HCT116 (cell line): ENCODE data around the gene KRTAP10-1. TPM values are rescaled to one million over a fixed set of nuclear protein-coding genes. Genes with fewer than 3 reads are reported as not detected.
A peak's percentile ranks its signal among the peaks of the same experiment; 100 is the strongest.

Experiments used
- ATAC-seq: fragments of 200-7000 bp; cut with Tn5 transposase; 2 replicates; pipeline ENCODE4 v1.9.1; 2020; ENCODE audit warnings: mild to moderate bottlenecking, moderate library complexity
- BruUV-seq: library from RNA; stranded (reverse); fragments of 400-500 nt; replicated peaks from 2 replicates; lab custom pipeline; 2021; lab: Mats Ljungman, UMichigan
- CTCF ChIA-PET: fragments of 300-600 bp; sonication (Branson Sonifier 250); formaldehyde crosslinking; loops from one replicate; lab custom pipeline; 2021; ENCODE audit warnings: antibody characterized with exemption; lab: Charles Lee
- POLR2A ChIA-PET: fragments of 300-600, 350-600 bp; sonication (Branson Sonifier 250); formaldehyde crosslinking; loops from one replicate; lab custom pipeline; 2021; ENCODE audit warnings: antibody characterized with exemption; lab: Charles Lee
- RAD21 ChIA-PET, 2 experiments: fragments of 300-600 bp; sonication (Branson Sonifier 250); formaldehyde crosslinking; loops; one replicate each; lab custom pipeline; 2023; ENCODE audit warnings: low total read pairs in 2 of 2; ENCODE audit not compliant: uncharacterized antibody in 2 of 2, unreplicated experiment in 2 of 2, low non-redundant PET in 1 of 2; lab: Charles Lee
- DNase-seq: peaks from one replicate; pipeline ENCODE4 v3.0.0-alpha.2; 2010; ENCODE audit warnings: low read depth, low spot score
- H2AFZ ChIP-seq: fragments of 200-600 bp; shearing (Covaris generic), sonication (generic); 2 replicates; pipeline ENCODE4 v1.6.1; 2017; ENCODE audit warnings: low read depth, mixed run types, mixed read lengths, antibody characterized with exemption, low read length; ENCODE audit not compliant: poor library complexity, severe bottlenecking
- H3K27ac ChIP-seq: 2 replicates; pipeline ENCODE4 v1.5.1; 2012; ENCODE audit warnings: low read depth, low read length
- H3K27me3 ChIP-seq: fragments of 200-600 bp; sonication (generic); 2 replicates; pipeline ENCODE4 v1.6.1; 2016; ENCODE audit warnings: mixed run types, low read length, mixed read lengths; ENCODE audit not compliant: insufficient read depth
- H3K36me3 ChIP-seq, 2 experiments: fragments of 200-500 bp in 1 of 2; fragments of 200-600 bp in 1 of 2; sonication (Bioruptor generic) in 1 of 2; sonication (generic) in 1 of 2; 2 replicates each; pipeline versions ENCODE4 v1.5.1 to v1.6.1; 2014 to 2016; ENCODE audit warnings: low read length in 2 of 2, inconsistent platforms in 1 of 2, mixed read lengths in 1 of 2, mixed run types in 1 of 2; ENCODE audit not compliant: insufficient read depth in 2 of 2, control insufficient read depth in 1 of 2
- H3K4me1 ChIP-seq, 2 experiments: fragments of 200-600 bp in 1 of 2; sonication (generic) in 1 of 2; 2 replicates each; pipeline versions ENCODE4 v1.5.1 to v1.6.1; 2012 to 2017; ENCODE audit warnings: low read length in 2 of 2, inconsistent platforms in 1 of 2, mild to moderate bottlenecking in 1 of 2, mixed read lengths in 1 of 2, mixed run types in 1 of 2, moderate library complexity in 1 of 2; ENCODE audit not compliant: insufficient read depth in 2 of 2, control insufficient read depth in 1 of 2
- H3K4me2 ChIP-seq: fragments of 200-600 bp; sonication (generic); 2 replicates; pipeline ENCODE4 v1.6.1; 2017; ENCODE audit warnings: mixed run types, low read length, mixed read lengths
- H3K4me3 ChIP-seq, 2 experiments: fragments of 200-600 bp in 1 of 2; sonication (generic) in 1 of 2; replicated peaks in 1 of 2; 2 replicates each; pipeline ENCODE4 v1.5.1; 2011 to 2016; ENCODE audit warnings: low read length in 2 of 2, control low read depth in 1 of 2, low read depth in 1 of 2, mild to moderate bottlenecking in 1 of 2, mixed read lengths in 1 of 2, mixed run types in 1 of 2
- H3K79me2 ChIP-seq: fragments of 200-600 bp; sonication (generic); 2 replicates; pipeline ENCODE4 v1.6.1; 2017; ENCODE audit warnings: mild to moderate bottlenecking, mixed run types, low read length, moderate library complexity, mixed read lengths; ENCODE audit not compliant: insufficient read depth
- H3K9ac ChIP-seq: fragments of 200-600 bp; sonication (generic); 2 replicates; pipeline ENCODE4 v1.6.1; 2016; ENCODE audit warnings: low read length, mixed read lengths
- H3K9me2 ChIP-seq: fragments of 200-600 bp; sonication (generic), shearing (Covaris generic); 2 replicates; pipeline ENCODE4 v1.6.1; 2017; ENCODE audit warnings: mixed run types, mild to moderate bottlenecking, moderate library complexity; ENCODE audit not compliant: insufficient read depth
- H3K9me3 ChIP-seq, 2 experiments: fragments of 200-500 bp in 1 of 2; fragments of 200-600 bp in 1 of 2; sonication (Bioruptor generic) in 1 of 2; sonication (generic) in 1 of 2; 2 replicates each; pipeline ENCODE4 v1.6.1; 2014 to 2017; ENCODE audit warnings: low read length in 2 of 2, mixed read lengths in 2 of 2, inconsistent platforms in 1 of 2, low read depth in 1 of 2, mild to moderate bottlenecking in 1 of 2, mixed run types in 1 of 2, moderate library complexity in 1 of 2; ENCODE audit not compliant: control insufficient read depth in 1 of 2, insufficient read depth in 1 of 2
- H4K20me1 ChIP-seq: fragments of 200-600 bp; sonication (generic), shearing (Covaris generic); 2 replicates; pipeline ENCODE4 v1.6.1; 2017; ENCODE audit warnings: mixed run types, mild to moderate bottlenecking, moderate library complexity; ENCODE audit not compliant: insufficient read depth
- CBX3 ChIP-seq: IDR thresholded peaks from 2 replicates; pipeline ENCODE4 v1.6.1; 2012; ENCODE audit warnings: low read depth
- EGR1 ChIP-seq: IDR thresholded peaks from 2 replicates; pipeline ENCODE4 v1.6.1; 2012; ENCODE audit warnings: low read depth
- ELF1 ChIP-seq: IDR thresholded peaks from 2 replicates; pipeline ENCODE4 v1.6.1; 2012; ENCODE audit warnings: low read depth, borderline replicate concordance
- JUND ChIP-seq: IDR thresholded peaks from 2 replicates; pipeline ENCODE4 v1.6.1; 2012
- MAX ChIP-seq: IDR thresholded peaks from 2 replicates; pipeline ENCODE4 v1.6.1; 2012
- POLR2AphosphoS5 ChIP-seq: IDR thresholded peaks from 2 replicates; pipeline ENCODE4 v1.6.1; 2011; ENCODE audit warnings: mild to moderate bottlenecking, low read depth, low read length, moderate library complexity
- RAD21 ChIP-seq: IDR thresholded peaks from 2 replicates; pipeline ENCODE4 v1.6.1; 2012; ENCODE audit warnings: low read depth, mild to moderate bottlenecking
- REST ChIP-seq: IDR thresholded peaks from 2 replicates; pipeline ENCODE4 v1.6.1; 2012; ENCODE audit warnings: low read depth
- SRF ChIP-seq: IDR thresholded peaks from 2 replicates; pipeline ENCODE4 v1.6.1; 2012; ENCODE audit warnings: low read depth
- ZBTB33 ChIP-seq: IDR thresholded peaks from 2 replicates; pipeline ENCODE4 v1.6.1; 2011; ENCODE audit warnings: mild to moderate bottlenecking, low read length, moderate library complexity; ENCODE audit not compliant: insufficient replicate concordance; ENCODE audit errors: extremely low read depth
- ZFX ChIP-seq: fragments of 450-650 bp; IDR thresholded peaks from 2 replicates; pipeline ENCODE4 v1.6.1; 2017
- ZNF274 ChIP-seq: fragments of 200-500 bp; sonication (Bioruptor generic); IDR thresholded peaks from 2 replicates; pipeline ENCODE4 v1.6.1; 2014; ENCODE audit warnings: mild to moderate bottlenecking, low read depth, low read length, inconsistent platforms
- intact Hi-C: fragments of 100-400 bp; cut with micrococcal nuclease; formaldehyde crosslinking; loops from 2 replicates; pipeline ENCODE4 v1.10.0; 2022
- total RNA-seq: library from RNA; stranded (reverse); gene quantifications from one replicate; pipeline ENCODE4 v1.2.1, GENCODE V29; 2021; ENCODE audit not compliant: unreplicated experiment

KRTAP10-1 gene
- total RNA-seq, 1 experiment from 2014 or later, result not detected

GRCh38 chr21:44516828-44517174, 23.2 kb downstream of the KRTAP10-1 start:
- Histone ChIP-seq H3K4me3 (peak overlapping the region; percentile 65 to 66), H4K20me1 (no peaks in the 10 kb centered on the region), H3K79me2 (peaks cover 12% of the 10 kb centered on the region; the same call in 1 of the 2 replicates), H3K4me1 (peaks cover 3 to 13% of the 10 kb centered on the region in 2 experiments; a peak in 2 of 4 replicates), H3K27ac (0 out of 2 replicates have a peak overlapping the region, but pooled peaks have one; percentile 12), H3K9me3 (no peaks in the 10 kb centered on the region), H2AFZ (no peak overlapping the region), H3K9ac (peak overlapping the region; percentile 21; the same call in 1 of the 2 replicates), H3K27me3 (no peaks in the 10 kb centered on the region), H3K4me2 (peak overlapping the region; percentile 78), H3K9me2 (no peaks in the 10 kb centered on the region), H3K36me3 (no peaks in the 10 kb centered on the region)
- no TSS peak for BruUV-seq
- intact Hi-C loops, result loop anchor here (10.0 kb wide), 1 partner anchor 618 kb away; no protein-coding TSS in a partner anchor
- RAD21 ChIA-PET, result interaction anchor here in 1 of 2 experiments (0.8 kb wide), 1 partner anchor 277 kb away, joined by 3 read pairs; no protein-coding TSS in a partner anchor
- TF ChIP-seq SRF (no peak), ZBTB33 (no peak), MAX (no peak), ELF1 (no peak), EGR1 (no peak), ZNF274 (no peak), POLR2AphosphoS5 (no peak), ZFX (no peak), JUND (no peak), RAD21 (no peak), CBX3 (no peak), REST (no peak)
- POLR2A ChIA-PET, result no interaction called here
- ATAC-seq, result no peak
- no peak for DNase-seq
- CTCF ChIA-PET, result interaction anchor here (0.9 to 2.9 kb wide), 2 partner anchors 225 to 277 kb away, joined by 4 to 11 read pairs; no protein-coding TSS in a partner anchor
